ENCODE measurements around the gene UPK1B.

The UPK1B gene

GRCh38 chr3:119177321-119177720 is 3.9 kb downstream of the UPK1B start:
- no peak for DNase-seq

- DNase-seq = no peak
Measured at GRCh38 chr3:119181765-119182164, 8.4 kb downstream of the UPK1B start.

- no peak for DNase-seq
Measured at GRCh38 chr3:119184111-119184510, 10.7 kb downstream of the UPK1B start.

- DNase-seq = no peak
Measured at GRCh38 chr3:119184796-119185570, 11.6 kb downstream of the UPK1B start.

- DNase-seq = no peak
Measured at GRCh38 chr3:119187266-119187665, 13.9 kb downstream of the UPK1B start.

GRCh38 chr3:119191800-119192199 is 18.4 kb downstream of the UPK1B start:
- DNase-seq = no peak

- no peak for DNase-seq
Measured at GRCh38 chr3:119194237-119195150, 21.1 kb downstream of the UPK1B start.

- DNase-seq = no peak
Measured at GRCh38 chr3:119195151-119195476, 21.7 kb downstream of the UPK1B start.

- no peak for DNase-seq
Measured at GRCh38 chr3:119195911-119196310, 22.5 kb downstream of the UPK1B start.

GRCh38 chr3:119205209-119205608 is 31.8 kb downstream of the UPK1B start:
- DNase-seq = no peak

- no peak for DNase-seq
Measured at GRCh38 chr3:119205685-119206084, 32.3 kb downstream of the UPK1B start.

GRCh38 chr3:119206611-119207511 is 33.5 kb downstream of the UPK1B start:
- DNase-seq = no peak

- DNase-seq = no peak
Measured at GRCh38 chr3:119207512-119207875, 34.1 kb downstream of the UPK1B start.

GRCh38 chr3:119211193-119211592 is 37.8 kb downstream of the UPK1B start:
- DNase-seq = no peak

GRCh38 chr3:119211803-119212202 is 38.4 kb downstream of the UPK1B start:
- no peak for DNase-seq

- peak; percentile 40 for DNase-seq
Measured at GRCh38 chr3:119219069-119219468, 45.7 kb downstream of the UPK1B start.

GRCh38 chr3:119220198-119220597 is 46.8 kb downstream of the UPK1B start:
- DNase-seq = no peak

GRCh38 chr3:119220970-119221667 is 47.7 kb downstream of the UPK1B start:
- DNase-seq = no peak

GRCh38 chr3:119221779-119222320 is 48.5 kb downstream of the UPK1B start:
- no peak for DNase-seq

- DNase-seq = no peak
Measured at GRCh38 chr3:119222391-119222790, 49.0 kb downstream of the UPK1B start.

- DNase-seq = no peak
Measured at GRCh38 chr3:119223511-119223910, 50.1 kb downstream of the UPK1B start.

GRCh38 chr3:119225121-119225520 is 51.7 kb downstream of the UPK1B start:
- DNase-seq = no peak

Measured in CD4-positive, alpha-beta T cell treated with Interleukin-10 for 1 hour (primary cell).